ENCODE measurements around the gene CCSER2.
"Not testable (repeated sequence)": the region's sequence is repeated elsewhere in the genome, so short reads cannot be mapped to it uniquely, and the experiment has no call there.

The CCSER2 gene

GRCh38 chr10:84314275-84314674 is 14.1 kb upstream of the CCSER2 start:
- no peak for DNase-seq (ENCODE audit: low read depth in 2 of 2)

GRCh38 chr10:84317174-84317573 is 11.2 kb upstream of the CCSER2 start:
- DNase-seq (ENCODE audit: low read depth in 2 of 2): no peak

DNA sequence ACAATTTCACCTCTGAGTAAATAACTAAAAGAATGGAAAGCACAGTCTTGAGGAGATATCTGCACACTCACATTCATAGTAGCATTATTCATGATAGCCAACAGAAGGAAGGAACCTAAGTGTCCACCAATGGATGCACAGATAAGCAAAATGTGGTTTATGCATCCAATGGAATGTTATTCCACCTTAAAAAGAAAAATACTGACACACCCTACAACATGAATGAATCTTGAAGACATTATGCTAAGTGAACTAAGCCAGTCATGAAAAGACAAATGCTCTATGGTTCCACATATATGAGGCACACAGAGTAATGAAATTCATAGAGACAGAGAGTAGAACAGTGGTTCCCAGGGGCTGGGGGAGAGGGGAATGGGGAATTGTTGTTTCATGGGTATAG is 6.5 kb upstream of the CCSER2 start:
- DNase-seq (ENCODE audit: low read depth in 2 of 2): no peak

DNA sequence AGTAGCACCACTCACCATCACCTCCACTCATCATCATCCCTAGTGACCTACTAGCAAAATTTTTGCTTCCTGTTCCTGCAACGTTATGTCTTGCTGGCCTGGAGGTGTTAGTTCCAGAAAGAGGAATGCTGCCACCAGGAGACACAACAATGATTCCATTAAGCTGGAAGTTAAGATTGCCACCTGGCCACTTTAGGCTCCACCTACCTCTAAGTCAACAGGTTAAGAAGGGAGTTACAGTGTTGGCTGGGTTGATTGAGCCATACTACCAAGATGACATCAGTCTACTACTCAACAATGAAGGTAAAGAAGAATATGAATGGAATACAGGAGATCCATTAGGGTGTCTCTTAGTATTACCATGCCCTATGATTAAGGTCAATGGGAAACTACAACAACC is 4.8 kb upstream of the CCSER2 start:
- not testable (repeated sequence) for DNase-seq (ENCODE audit: low read depth in 2 of 2)

DNA sequence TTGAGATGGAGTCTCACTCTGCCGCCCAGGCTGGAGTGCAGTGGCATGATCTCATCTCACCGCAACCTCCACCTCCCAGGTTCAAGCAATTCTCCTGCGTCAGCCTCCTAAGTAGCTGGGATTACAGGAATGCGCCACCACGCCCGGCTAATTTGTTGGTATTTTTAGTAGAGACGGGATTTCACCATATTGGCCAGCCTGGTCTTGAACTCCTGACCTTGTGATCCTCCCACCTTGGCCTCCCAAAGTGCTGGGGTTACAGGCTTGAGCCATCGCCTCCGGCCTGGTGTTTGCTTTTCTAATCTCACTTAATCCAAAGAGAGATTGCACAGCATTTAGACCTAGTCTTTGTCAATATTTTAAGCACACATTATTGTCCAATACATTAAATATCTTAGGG is 1.4 kb upstream of the CCSER2 start:
- not testable (repeated sequence) for DNase-seq (ENCODE audit: low read depth in 2 of 2)

- DNase-seq (ENCODE audit: low read depth in 2 of 2): peak in 1 of 2 donors; percentile 27
Observed at GRCh38 chr10:84329196-84329611, 815 bp downstream of the CCSER2 start.

DNA sequence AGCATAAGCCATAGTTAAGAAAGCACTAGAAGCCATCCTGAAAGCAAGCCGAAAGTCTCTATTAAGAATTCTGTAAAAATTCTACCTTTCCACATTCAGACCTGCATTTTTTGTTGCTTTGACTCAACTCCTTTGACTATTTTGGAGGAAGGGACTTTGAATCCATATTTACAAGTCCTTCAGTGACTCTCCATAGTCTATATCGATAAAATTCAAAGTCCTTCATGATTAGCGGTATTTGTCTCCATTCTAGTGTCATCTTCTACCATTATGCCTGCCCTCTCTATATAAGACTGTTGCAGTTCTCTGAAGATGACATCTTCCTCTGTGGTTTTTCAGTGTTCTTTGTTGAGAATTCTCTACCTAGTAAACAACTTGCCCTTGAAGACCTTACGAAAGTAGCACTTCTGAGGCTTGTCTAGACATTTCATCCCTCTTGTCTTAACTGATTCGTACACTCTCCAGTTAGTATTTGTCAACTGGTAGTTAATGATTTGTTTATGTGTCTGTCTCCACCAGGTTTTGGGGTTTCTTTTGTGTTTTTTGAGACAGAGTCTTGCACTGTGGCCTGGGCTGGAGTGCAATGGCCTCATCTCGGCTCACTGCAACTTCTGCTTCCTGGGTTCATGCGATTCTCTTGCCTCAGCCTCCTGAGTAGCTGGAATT is 1.7 kb downstream of the CCSER2 start:
- DNase-seq (ENCODE audit: low read depth in 2 of 2): no peak

GRCh38 chr10:84331091-84331490 is 2.7 kb downstream of the CCSER2 start:
- no peak for DNase-seq (ENCODE audit: low read depth in 2 of 2)

- peak; percentile 31 to 43 for DNase-seq (ENCODE audit: low read depth in 2 of 2)
Observed at GRCh38 chr10:84333864-84334451, 5.6 kb downstream of the CCSER2 start.

DNA sequence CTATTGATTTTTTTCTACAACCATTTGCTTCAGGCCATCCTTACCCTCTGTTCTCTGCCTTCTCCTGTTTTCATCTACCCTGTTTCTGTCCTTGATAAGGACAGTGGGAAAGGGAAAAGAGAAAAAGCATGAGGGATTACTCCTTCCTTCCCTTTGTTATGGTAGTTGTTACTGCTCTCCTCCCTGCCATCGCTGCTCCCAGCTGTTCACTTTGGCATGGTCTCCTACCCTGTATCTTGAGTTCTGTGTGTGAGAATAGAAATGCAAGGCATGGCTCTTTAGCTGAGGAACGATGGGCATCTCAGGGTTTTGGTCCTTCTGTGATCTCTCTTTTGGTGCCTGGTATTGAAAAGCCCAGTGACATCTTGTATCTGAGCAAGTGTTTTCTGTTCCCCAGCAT is 6.4 kb downstream of the CCSER2 start:
- no peak for DNase-seq (ENCODE audit: low read depth in 2 of 2)

- DNase-seq (ENCODE audit: low read depth in 2 of 2): no peak
Observed at GRCh38 chr10:84335516-84335915, 7.1 kb downstream of the CCSER2 start.

- DNase-seq (ENCODE audit: low read depth in 2 of 2): no peak
Observed at GRCh38 chr10:84336406-84337090, 8.2 kb downstream of the CCSER2 start.

- DNase-seq (ENCODE audit: low read depth in 2 of 2): no peak
Observed at GRCh38 chr10:84337199-84337598, 8.8 kb downstream of the CCSER2 start.

DNA sequence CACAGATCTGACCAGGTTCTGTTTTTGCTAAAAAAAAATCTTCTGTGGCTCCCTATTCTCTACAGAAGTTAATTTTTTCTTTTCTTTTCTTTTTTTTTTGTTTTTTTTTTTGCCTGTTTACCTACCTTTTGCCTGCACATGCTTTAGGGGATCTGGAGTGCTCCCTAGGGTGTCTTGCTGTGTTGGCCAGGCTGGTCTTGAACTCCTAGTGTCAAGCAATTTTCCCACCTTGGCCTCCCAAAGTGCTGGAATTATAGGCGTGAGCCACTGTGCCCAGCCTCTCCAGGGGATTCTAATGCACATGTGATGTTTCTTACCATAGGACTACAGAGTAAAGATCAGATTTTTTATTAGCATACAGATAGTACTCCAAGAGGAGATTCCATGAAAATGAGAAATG is 10.6 kb downstream of the CCSER2 start:
- no peak for DNase-seq (ENCODE audit: low read depth in 2 of 2)

GRCh38 chr10:84340187-84340586 is 11.8 kb downstream of the CCSER2 start:
- DNase-seq (ENCODE audit: low read depth in 2 of 2): no peak

DNA sequence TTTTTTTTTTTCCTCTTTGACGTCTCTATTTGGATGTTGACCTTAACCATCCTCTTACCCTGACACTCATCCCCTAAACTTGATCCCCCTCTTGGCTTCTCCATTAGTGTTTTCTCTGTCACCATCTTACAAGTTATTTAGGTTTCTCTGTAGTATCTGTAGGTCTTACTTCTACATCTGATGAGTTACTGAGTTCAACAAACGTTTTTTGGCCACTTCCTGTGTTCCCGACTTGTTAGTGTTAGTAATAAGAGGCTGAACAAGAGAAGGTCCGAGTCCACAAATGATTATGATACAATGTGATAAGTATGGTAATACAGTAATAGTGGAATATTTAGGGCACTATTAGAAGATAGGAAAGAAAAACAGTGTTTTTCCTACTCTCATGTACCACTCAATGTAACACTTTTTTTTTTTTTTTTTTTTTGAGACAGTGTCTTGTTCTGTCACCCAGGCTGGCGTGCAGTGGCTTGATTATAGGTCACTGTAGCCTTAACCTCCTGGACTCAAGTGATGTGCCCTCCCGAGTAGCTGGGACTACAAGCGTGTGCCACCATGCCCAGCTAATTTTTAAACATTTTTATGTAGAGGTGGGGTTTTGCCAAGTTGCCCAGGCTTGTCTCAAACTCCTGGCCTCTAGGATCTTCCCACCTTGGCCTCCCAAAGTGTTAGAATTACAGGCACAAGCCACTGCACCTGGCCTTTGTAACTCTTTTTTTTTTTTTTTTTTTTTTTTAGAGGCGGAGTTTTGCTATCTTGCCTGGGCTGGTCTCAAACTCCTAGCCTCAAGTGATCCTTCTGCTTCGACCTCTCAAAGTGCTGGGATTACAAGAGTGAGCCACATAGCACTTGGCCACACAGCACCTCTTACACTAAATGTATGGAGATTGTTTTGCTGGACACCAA is 12.5 kb downstream of the CCSER2 start:
- no peak for DNase-seq (ENCODE audit: low read depth in 2 of 2)

- no peak for DNase-seq (ENCODE audit: low read depth in 2 of 2)
Observed at GRCh38 chr10:84341538-84341856, 13.1 kb downstream of the CCSER2 start.

- DNase-seq (ENCODE audit: low read depth in 2 of 2): no peak
Observed at GRCh38 chr10:84341983-84342382, 13.6 kb downstream of the CCSER2 start.

- no peak for DNase-seq (ENCODE audit: low read depth in 2 of 2)
Observed at GRCh38 chr10:84342584-84342983, 14.2 kb downstream of the CCSER2 start.

- no peak for DNase-seq (ENCODE audit: low read depth in 2 of 2)
Observed at GRCh38 chr10:84343831-84344230, 15.4 kb downstream of the CCSER2 start.

- no peak for DNase-seq (ENCODE audit: low read depth in 2 of 2)
Observed at GRCh38 chr10:84344526-84344925, 16.1 kb downstream of the CCSER2 start.

DNA sequence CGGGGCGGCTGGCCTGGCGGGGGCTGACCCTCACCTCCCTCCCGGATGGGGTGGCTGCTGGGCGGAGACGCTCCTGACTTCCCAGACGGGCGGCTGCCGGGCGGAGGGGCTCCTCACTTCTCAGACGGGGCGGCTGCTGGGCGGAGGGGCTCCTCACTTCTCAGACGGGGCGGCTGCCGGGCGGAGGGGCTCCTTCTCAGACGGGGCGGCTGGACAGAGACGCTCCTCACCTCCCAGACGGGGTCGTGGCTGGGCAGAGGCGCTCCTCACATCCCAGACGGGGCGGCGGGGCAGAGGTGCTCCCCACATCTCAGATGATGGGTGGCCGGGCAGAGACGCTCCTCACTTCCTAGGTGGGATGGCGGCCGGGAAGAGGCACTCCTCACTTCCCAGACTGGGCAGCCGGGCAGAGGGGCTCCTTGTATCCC is 19.2 kb downstream of the CCSER2 start:
- not testable (repeated sequence) for DNase-seq (ENCODE audit: low read depth in 2 of 2)
